Skeletal muscle tissue (tissue), 4 donors: Measurements from ENCODE around the gene RBM20. TPM values are rescaled to one million over a fixed set of nuclear protein-coding genes. Genes with fewer than 3 reads are reported as not detected.

Experiments
- H3K27ac ChIP-seq: one replicate; pipeline ENCODE4 v1.7.0; 2013; ENCODE audit warnings: mild to moderate bottlenecking, low read depth, low read length, inconsistent platforms
- H3K27me3 ChIP-seq, 3 donors: one replicate each; pipeline ENCODE4 v1.7.0; 2013; ENCODE audit warnings: low read length in 3 of 3; ENCODE audit not compliant: control insufficient read depth in 3 of 3, insufficient read depth in 3 of 3
- H3K36me3 ChIP-seq, 3 donors: one replicate each; pipeline ENCODE4 v1.7.0; 2013; ENCODE audit warnings: low read length in 3 of 3; ENCODE audit not compliant: control insufficient read depth in 3 of 3, insufficient read depth in 3 of 3
- H3K4me1 ChIP-seq, 3 donors: one replicate each; pipeline ENCODE4 v1.7.0; 2013; ENCODE audit warnings: low read length in 3 of 3, mild to moderate bottlenecking in 3 of 3; ENCODE audit not compliant: control insufficient read depth in 3 of 3, insufficient read depth in 3 of 3
- H3K4me3 ChIP-seq, 3 donors: one replicate each; pipeline ENCODE4 v1.7.0; 2013; ENCODE audit warnings: low read length in 3 of 3
- H3K9ac ChIP-seq, 3 donors: one replicate each; pipeline ENCODE4 v1.7.0; 2013; ENCODE audit warnings: low read length in 3 of 3, mild to moderate bottlenecking in 3 of 3, moderate library complexity in 2 of 3, low read depth in 1 of 3
- H3K9me3 ChIP-seq, 3 donors: one replicate each; pipeline ENCODE4 v1.7.0; 2013; ENCODE audit warnings: low read length in 3 of 3; ENCODE audit not compliant: control insufficient read depth in 3 of 3
- total RNA-seq: library from RNA; depleted of rRNA; stranded (reverse); fragments of >200 nt; gene quantifications from one replicate; pipeline ENCODE4 v1.2.3, GENCODE V29; 2014
- donor health status: Osteomylitis.

Gene RBM20
- total RNA-seq, 1 donor from 2014 or later, result 6.3 TPM

DNA sequence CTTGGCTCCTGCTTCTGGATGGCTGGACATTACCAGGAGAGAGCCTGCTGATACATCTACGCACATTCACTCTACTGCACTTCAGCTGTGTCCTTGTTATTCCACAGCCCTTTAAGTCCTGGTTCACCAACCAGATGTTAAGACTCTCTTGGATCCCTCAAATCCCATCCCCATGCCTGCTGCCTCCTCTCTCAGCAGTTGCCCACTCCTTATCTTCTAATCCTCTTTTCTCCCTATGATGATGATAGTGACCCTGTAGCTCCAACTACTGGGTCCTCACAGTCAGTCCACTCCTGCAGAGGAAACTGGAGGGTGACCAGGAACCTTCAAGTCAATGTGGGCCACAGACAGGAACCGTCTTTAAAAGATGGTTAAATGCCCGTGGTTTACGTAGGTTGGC lies 131.3 kb downstream of the RBM20 start:
- H3K4me1 ChIP-seq, result peaks cover 16 to 29% (median 23%) of the 10 kb centered on the region in 3 donors
- H3K27ac ChIP-seq, result no peak overlapping the region
- H3K36me3 ChIP-seq, result no peaks in the 10 kb centered on the region
- no peaks in the 10 kb centered on the region for H3K9me3 ChIP-seq
- no peak overlapping the region for H3K9ac ChIP-seq
- no peaks in the 10 kb centered on the region for H3K27me3 ChIP-seq
- H3K4me3 ChIP-seq, result no peak overlapping the region

DNA sequence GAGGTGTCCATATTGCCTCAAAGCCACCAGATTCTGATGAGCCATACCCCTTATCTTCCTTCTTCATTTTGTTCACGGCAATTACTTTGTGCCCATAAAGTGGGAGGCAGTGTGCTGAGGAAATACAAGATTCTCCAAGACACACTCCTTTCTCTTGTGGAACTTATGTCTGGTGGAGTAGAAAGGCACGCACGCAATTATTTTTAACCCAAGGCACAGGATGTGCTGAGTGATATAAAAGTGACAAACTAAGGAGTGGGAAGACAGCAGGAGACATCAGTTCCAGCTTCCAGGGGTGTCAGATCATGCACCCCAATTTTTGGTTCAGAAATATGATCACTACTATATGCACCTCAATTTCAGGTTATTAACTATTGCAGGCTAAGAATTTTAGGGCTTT lies 132.9 kb downstream of the RBM20 start:
- Histone ChIP-seq H3K36me3 (no peaks in the 10 kb centered on the region), H3K27ac (no peak overlapping the region), H3K4me1 (peaks cover 30 to 44% (median 37%) of the 10 kb centered on the region in 3 donors), H3K27me3 (no peaks in the 10 kb centered on the region), H3K4me3 (no peak overlapping the region), H3K9me3 (no peaks in the 10 kb centered on the region), H3K9ac (no peak overlapping the region)

DNA sequence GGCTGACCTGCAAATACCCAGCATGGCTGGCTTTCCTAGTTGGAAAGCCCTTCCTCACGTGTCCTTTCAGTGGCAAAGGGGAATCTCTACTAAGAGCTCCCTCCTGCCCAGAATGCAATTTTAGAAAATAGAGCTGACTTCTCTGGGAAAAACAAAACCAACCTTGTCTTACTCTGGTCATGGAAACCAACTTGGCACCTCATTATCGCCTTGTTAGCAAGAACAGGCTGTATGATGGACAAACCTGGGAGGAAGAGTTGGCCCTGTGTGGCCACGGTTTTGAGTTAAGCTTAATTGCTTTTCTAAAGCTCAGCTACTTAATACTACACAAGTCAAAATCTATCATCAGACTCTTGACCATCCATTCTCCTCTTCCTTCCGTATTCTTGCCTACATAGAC lies 133.5 kb downstream of the RBM20 start:
- peaks cover 30 to 44% (median 37%) of the 10 kb centered on the region in 3 donors for H3K4me1 ChIP-seq
- no peak overlapping the region for H3K4me3 ChIP-seq
- no peak overlapping the region for H3K9ac ChIP-seq
- no peaks in the 10 kb centered on the region for H3K9me3 ChIP-seq
- no peak overlapping the region for H3K27ac ChIP-seq
- H3K36me3 ChIP-seq, result no peaks in the 10 kb centered on the region
- H3K27me3 ChIP-seq, result no peaks in the 10 kb centered on the region

GRCh38 chr10:110778211-110778610 lies 134.1 kb downstream of the RBM20 start:
- Histone ChIP-seq H3K9ac (no peak overlapping the region), H3K27me3 (no peaks in the 10 kb centered on the region), H3K36me3 (peaks cover 0 to under 1% (median 0%) of the 10 kb centered on the region in 3 donors), H3K27ac (no peak overlapping the region), H3K4me3 (no peak overlapping the region), H3K9me3 (no peaks in the 10 kb centered on the region), H3K4me1 (peaks cover 31 to 47% (median 37%) of the 10 kb centered on the region in 3 donors)

GRCh38 chr10:110779489-110779888 lies 135.4 kb downstream of the RBM20 start:
- no peaks in the 10 kb centered on the region for H3K27me3 ChIP-seq
- no peaks in the 10 kb centered on the region for H3K9me3 ChIP-seq
- no peak overlapping the region for H3K27ac ChIP-seq
- peaks cover 0 to 3% (median 0%) of the 10 kb centered on the region in 3 donors for H3K36me3 ChIP-seq
- no peak overlapping the region for H3K4me3 ChIP-seq
- H3K4me1 ChIP-seq, result peaks cover 35 to 45% (median 42%) of the 10 kb centered on the region in 3 donors
- no peak overlapping the region for H3K9ac ChIP-seq

DNA sequence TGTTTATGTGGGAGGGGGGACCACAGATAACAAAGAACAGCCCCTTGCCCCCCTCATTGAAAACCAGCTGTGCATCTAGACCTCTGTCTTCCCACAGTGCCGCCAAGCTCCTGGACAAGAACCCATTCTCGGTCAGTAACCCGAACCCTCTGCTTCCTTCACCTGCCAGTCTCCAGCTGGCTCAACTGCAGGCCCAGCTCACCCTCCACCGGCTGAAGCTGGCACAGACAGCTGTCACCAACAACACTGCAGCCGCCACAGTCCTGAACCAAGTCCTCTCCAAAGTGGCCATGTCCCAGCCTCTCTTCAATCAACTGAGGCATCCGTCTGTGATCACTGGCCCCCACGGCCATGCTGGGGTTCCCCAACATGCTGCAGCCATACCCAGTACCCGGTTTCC lies 136.6 kb downstream of the RBM20 start:
- Histone ChIP-seq H3K4me3 (peak overlapping the region in 2 of 3 donors; percentile 10 to 35), H3K27me3 (no peaks in the 10 kb centered on the region), H3K9ac (peak overlapping the region in 2 of 3 donors; percentile 40 to 64), H3K36me3 (peaks cover 0 to 9% (median 8%) of the 10 kb centered on the region in 3 donors), H3K9me3 (no peaks in the 10 kb centered on the region), H3K4me1 (peaks cover 43 to 52% (median 47%) of the 10 kb centered on the region in 3 donors), H3K27ac (peak overlapping the region; percentile 70)

- Histone ChIP-seq H3K27ac (peak overlapping the region; percentile 70), H3K9me3 (no peaks in the 10 kb centered on the region), H3K27me3 (no peaks in the 10 kb centered on the region), H3K36me3 (peaks cover 2 to 13% (median 8%) of the 10 kb centered on the region in 3 donors), H3K9ac (peak overlapping the region in 2 of 3 donors; percentile 40 to 64), H3K4me1 (peaks cover 43 to 55% (median 47%) of the 10 kb centered on the region in 3 donors), H3K4me3 (peak overlapping the region in 2 of 3 donors; percentile 10 to 35)
These were observed 137.0 kb downstream of the RBM20 start for GRCh38 chr10:110781139-110781538.

DNA sequence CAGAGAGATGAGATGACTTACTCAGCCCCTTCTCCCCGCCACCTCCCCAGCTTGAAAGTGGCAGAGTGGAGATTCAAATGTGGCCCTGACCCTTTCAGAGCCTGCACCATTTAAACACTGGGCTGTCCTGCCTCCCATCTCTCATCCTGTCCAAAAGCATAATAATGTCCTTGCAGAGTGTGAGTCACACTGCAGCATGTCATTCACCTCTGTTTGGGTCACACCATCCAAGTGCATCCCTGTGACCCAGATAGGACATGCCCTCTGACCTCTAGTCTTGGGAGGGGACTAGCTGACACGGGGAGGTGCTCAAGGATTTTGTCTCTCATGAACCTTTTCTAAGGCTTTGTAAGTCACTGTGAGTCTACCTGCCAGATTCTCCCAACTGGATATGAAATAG lies 138.5 kb downstream of the RBM20 start:
- Histone ChIP-seq H3K27me3 (no peaks in the 10 kb centered on the region), H3K36me3 (peaks cover 5 to 18% (median 8%) of the 10 kb centered on the region in 3 donors), H3K27ac (no peak overlapping the region), H3K4me3 (no peak overlapping the region), H3K9me3 (no peaks in the 10 kb centered on the region), H3K4me1 (peaks cover 37 to 48% (median 40%) of the 10 kb centered on the region in 3 donors), H3K9ac (no peak overlapping the region)

DNA sequence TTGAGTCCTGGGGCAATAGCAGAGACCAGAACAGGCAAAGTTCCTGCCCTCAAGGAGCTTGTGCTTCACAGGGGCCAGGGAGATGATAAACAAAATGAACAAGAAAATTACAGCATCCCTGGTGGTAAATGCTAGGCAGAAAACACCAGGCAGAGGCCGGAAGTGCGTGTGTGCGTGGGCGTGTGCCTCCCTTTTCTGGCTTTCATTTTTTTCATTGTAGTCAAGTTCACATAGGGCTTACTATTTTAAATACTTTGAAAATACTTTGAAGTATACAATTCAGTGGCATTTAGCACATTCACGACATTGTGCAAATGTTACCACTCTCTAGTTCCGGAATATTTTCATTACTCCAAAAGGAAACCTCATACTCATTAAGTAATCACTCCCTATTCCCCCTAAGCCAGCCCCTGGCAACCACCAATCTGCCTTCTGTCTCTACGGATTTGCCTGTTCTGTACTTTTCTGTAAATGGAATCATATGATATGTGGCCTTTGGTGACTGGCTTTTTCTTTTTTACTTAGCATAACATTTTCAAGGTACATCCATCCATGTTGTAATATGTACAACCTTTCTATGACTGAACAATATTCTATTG lies 139.5 kb downstream of the RBM20 start:
- Histone ChIP-seq H3K4me1 (peaks cover 34 to 45% (median 35%) of the 10 kb centered on the region in 3 donors), H3K36me3 (peaks cover 5 to 18% (median 12%) of the 10 kb centered on the region in 3 donors), H3K9me3 (no peaks in the 10 kb centered on the region), H3K27ac (no peak overlapping the region), H3K4me3 (no peak overlapping the region), H3K9ac (peak overlapping the region in 1 of 3 donors; percentile 16), H3K27me3 (no peaks in the 10 kb centered on the region)

DNA sequence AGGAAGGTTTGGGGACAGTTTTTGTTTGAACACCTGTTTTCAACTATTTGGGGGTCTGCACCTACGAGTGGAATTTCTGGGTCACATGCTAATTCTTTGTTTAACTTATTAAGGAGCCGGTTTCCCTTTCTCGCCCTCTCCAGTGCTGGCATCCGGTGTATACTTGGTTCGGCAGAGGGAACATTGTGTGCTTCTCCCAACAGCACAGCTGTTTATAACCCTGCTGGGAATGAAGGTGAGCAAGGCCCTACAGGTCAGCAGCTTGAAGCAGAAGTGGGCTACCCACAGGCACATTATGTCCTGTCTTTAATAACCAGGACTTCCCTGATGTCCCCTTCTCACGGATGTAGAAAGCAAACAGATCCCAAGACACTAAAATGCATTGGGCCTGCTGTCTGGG lies 140.1 kb downstream of the RBM20 start:
- peak overlapping the region in 2 of 3 donors; percentile 12 to 47 for H3K9ac ChIP-seq
- H3K36me3 ChIP-seq, result peaks cover 5 to 18% (median 12%) of the 10 kb centered on the region in 3 donors
- peak overlapping the region in 1 of 3 donors; percentile 1 for H3K4me3 ChIP-seq
- no peaks in the 10 kb centered on the region for H3K9me3 ChIP-seq
- H3K27ac ChIP-seq, result no peak overlapping the region
- peaks cover 34 to 45% (median 35%) of the 10 kb centered on the region in 3 donors for H3K4me1 ChIP-seq
- no peaks in the 10 kb centered on the region for H3K27me3 ChIP-seq
